SK-N-SH (cell line): Measurements from ENCODE around the gene HEXIM1. TPM values are rescaled to one million over a fixed set of nuclear protein-coding genes. Genes with fewer than 3 reads are reported as not detected.

Experiments used
- CTCF ChIA-PET: fragments of 300-600, 350-600 bp; formaldehyde crosslinking; extraction: SDS; loops from one replicate; lab custom pipeline; 2021; lab: Yijun Ruan, JAX
- POLR2A ChIA-PET: fragments of 350-600 bp; sonication (Branson Sonifier 250); formaldehyde crosslinking; extraction: SDS; loops from one replicate; lab custom pipeline; 2020; ENCODE audit warnings: antibody characterized with exemption, inconsistent platforms; lab: Yijun Ruan, JAX
- DNase-seq: peaks from one replicate; pipeline ENCODE4 v3.0.0; 2012
- H2AFZ ChIP-seq: fragments of 200-600 bp; sonication (generic); 2 replicates; pipeline ENCODE4 v1.8.1; 2016; ENCODE audit warnings: antibody characterized with exemption, mild to moderate bottlenecking, low read depth
- H3F3A ChIP-seq: fragments of 200-600 bp; sonication (generic); replicated peaks from 2 replicates; pipeline ENCODE3; 2016; ENCODE audit warnings: antibody characterized with exemption, mild to moderate bottlenecking; ENCODE audit not compliant: insufficient read depth
- H3K27ac ChIP-seq, 2 experiments: fragments of 200-500 bp in 1 of 2; fragments of 200-600 bp in 1 of 2; sonication (Bioruptor generic) in 1 of 2; sonication (generic), shearing (Covaris generic) in 1 of 2; 2 replicates each; pipeline versions ENCODE4 v1.5.1 to v1.6.1; 2014 to 2016; ENCODE audit warnings: low read depth in 2 of 2, inconsistent platforms in 1 of 2, low read length in 1 of 2, mild to moderate bottlenecking in 1 of 2, mixed read lengths in 1 of 2
- H3K27me3 ChIP-seq: fragments of 200-600 bp; sonication (generic), shearing (Covaris generic); 2 replicates; pipeline ENCODE4 v1.6.1; 2016; ENCODE audit warnings: mixed run types; ENCODE audit not compliant: insufficient read depth
- H3K36me3 ChIP-seq, 2 experiments: fragments of 200-500 bp in 1 of 2; fragments of 200-600 bp in 1 of 2; sonication (Bioruptor generic) in 1 of 2; sonication (generic) in 1 of 2; replicated peaks in 1 of 2; 2 replicates each; pipeline versions ENCODE3 to v1.5.1; 2014 to 2016; ENCODE audit warnings: low read length in 1 of 2, mild to moderate bottlenecking in 1 of 2; ENCODE audit not compliant: insufficient read depth in 2 of 2, control insufficient read depth in 1 of 2
- H3K4me1 ChIP-seq, 2 experiments: fragments of 200-500 bp in 1 of 2; fragments of 200-600 bp in 1 of 2; sonication (Bioruptor generic) in 1 of 2; sonication (generic), shearing (Covaris generic) in 1 of 2; 2 replicates each; pipeline versions ENCODE4 v1.5.1 to v1.6.1; 2014 to 2016; ENCODE audit warnings: low read depth in 1 of 2, low read length in 1 of 2, mixed run types in 1 of 2; ENCODE audit not compliant: insufficient read depth in 2 of 2, control insufficient read depth in 1 of 2
- H3K4me2 ChIP-seq: fragments of 200-600 bp; sonication (generic), shearing (Covaris generic); 2 replicates; pipeline ENCODE4 v1.6.1; 2017; ENCODE audit warnings: mixed run types
- H3K4me3 ChIP-seq, 2 experiments: fragments of 200-500 bp in 1 of 2; fragments of 200-600 bp in 1 of 2; sonication (Bioruptor generic) in 1 of 2; sonication (generic), shearing (Covaris generic) in 1 of 2; 2 replicates each; pipeline versions ENCODE4 v1.5.1 to v1.8.1; 2014 to 2016; ENCODE audit warnings: low read depth in 2 of 2, inconsistent platforms in 1 of 2, low read length in 1 of 2, mild to moderate bottlenecking in 1 of 2, mixed read lengths in 1 of 2, moderate library complexity in 1 of 2
- H3K79me2 ChIP-seq: fragments of 200-600 bp; sonication (generic); 2 replicates; pipeline ENCODE4 v1.8.1; 2017; ENCODE audit warnings: mild to moderate bottlenecking; ENCODE audit not compliant: insufficient read depth
- H3K9ac ChIP-seq: fragments of 200-600 bp; sonication (generic); 2 replicates; pipeline ENCODE4 v1.6.1; 2017; ENCODE audit warnings: mixed run types
- H3K9me2 ChIP-seq: fragments of 200-600 bp; sonication (generic); 2 replicates; pipeline ENCODE4 v1.6.1; 2017; ENCODE audit warnings: mixed run types
- H3K9me3 ChIP-seq: fragments of 200-600 bp; sonication (generic); 2 replicates; pipeline ENCODE4 v1.6.1; 2017; ENCODE audit warnings: mixed run types, mild to moderate bottlenecking, moderate library complexity
- H4K20me1 ChIP-seq: fragments of 200-600 bp; sonication (generic); 2 replicates; pipeline ENCODE4 v1.6.1; 2017; ENCODE audit warnings: mild to moderate bottlenecking, mixed run types; ENCODE audit not compliant: insufficient read depth
- EP300 ChIP-seq, 2 experiments: IDR thresholded peaks; 2 replicates each; pipeline versions ENCODE4 v1.4.0 to v1.6.1; 2012; ENCODE audit warnings: borderline replicate concordance in 1 of 2, low read depth in 1 of 2, low read length in 1 of 2
- FOSL2 ChIP-seq: IDR thresholded peaks from 2 replicates; pipeline ENCODE4 v1.4.0; 2012; ENCODE audit warnings: low read depth, mild to moderate bottlenecking, moderate library complexity, borderline replicate concordance
- FOXJ3 ChIP-seq: sonication (generic); formaldehyde crosslinking; IDR thresholded peaks from 2 replicates; pipeline ENCODE4 v1.5.1; 2020; ENCODE audit warnings: mild to moderate bottlenecking, missing genetic modification reagents
- FOXM1 ChIP-seq: IDR thresholded peaks from 2 replicates; pipeline ENCODE4 v1.4.0; 2012; ENCODE audit warnings: low read depth, mild to moderate bottlenecking
- GATA2 ChIP-seq: sonication (generic); formaldehyde crosslinking; IDR thresholded peaks from 2 replicates; pipeline ENCODE4 v1.5.0; 2020; ENCODE audit warnings: mild to moderate bottlenecking, missing genetic modification reagents
- MEF2A ChIP-seq: IDR thresholded peaks from 2 replicates; pipeline ENCODE4 v1.4.0; 2012; ENCODE audit warnings: low read depth, borderline replicate concordance
- MXI1 ChIP-seq: IDR thresholded peaks from 2 replicates; pipeline ENCODE4 v1.6.1; 2012; ENCODE audit warnings: mild to moderate bottlenecking, low read depth, low read length, improper control_type of control experiment
- NFIC ChIP-seq: IDR thresholded peaks from 2 replicates; pipeline ENCODE4 v1.4.0; 2012; ENCODE audit warnings: borderline replicate concordance
- NRF1 ChIP-seq: IDR thresholded peaks from 2 replicates; pipeline ENCODE4 v1.6.1; 2012; ENCODE audit warnings: low read depth, mild to moderate bottlenecking, low read length
- RAD21 ChIP-seq: IDR thresholded peaks from 2 replicates; pipeline ENCODE4 v1.6.1; 2012; ENCODE audit warnings: mild to moderate bottlenecking, low read length
- RFX5 ChIP-seq: IDR thresholded peaks from 2 replicates; pipeline ENCODE4 v1.6.1; 2012; ENCODE audit warnings: mild to moderate bottlenecking, improper control_type of control experiment, low read length
- RXRA ChIP-seq: IDR thresholded peaks from 2 replicates; pipeline ENCODE4 v1.4.0; 2012; ENCODE audit warnings: low read depth, mild to moderate bottlenecking, borderline replicate concordance
- SMC3 ChIP-seq: IDR thresholded peaks from 2 replicates; pipeline ENCODE4 v1.6.1; 2012; ENCODE audit warnings: low read depth, low read length, improper control_type of control experiment
- TCF12 ChIP-seq: IDR thresholded peaks from 2 replicates; pipeline ENCODE4 v1.4.0; 2012
- WGBS: methylation state at CpG from one replicate; pipeline ENCODE4 v1.1.6; 2017; ENCODE audit warnings: low lambda C conversion rate; 5-methylcytosine and 5-hydroxymethylcytosine counted together
- polyA plus RNA-seq, 3 experiments: library from polyadenylated mRNA; depleted of rRNA; stranded (reverse); fragments of >200 nt; gene quantifications; 2 replicates each; pipeline ENCODE4 v1.2.3, GENCODE V29; 2012
- TF ChIP-seq, protein P1 (sequence below): IDR thresholded peaks from 2 replicates; pipeline ENCODE4; 2012
- TF ChIP-seq, protein P2 (sequence below): fragments of 150-350 bp; IDR thresholded peaks from 2 replicates; pipeline ENCODE4 v1.6.1; 2016; ENCODE audit warnings: mild to moderate bottlenecking, low read depth, low read length
- TF ChIP-seq, protein P3 (sequence below): IDR thresholded peaks from 2 replicates; pipeline ENCODE4 v1.6.1; 2012; ENCODE audit warnings: mild to moderate bottlenecking, low read depth, low read length, moderate library complexity
- TF ChIP-seq, protein P4 (sequence below): IDR thresholded peaks from 2 replicates; pipeline ENCODE4 v1.4.0; 2012; ENCODE audit warnings: low read depth, borderline replicate concordance
- TF ChIP-seq, protein P5 (sequence below): IDR thresholded peaks from 2 replicates; pipeline ENCODE4 v1.4.0; 2012; ENCODE audit warnings: low read depth
- TF ChIP-seq, protein P6 (sequence below): fragments of 150-350 bp; IDR thresholded peaks from 2 replicates; pipeline ENCODE4 v1.6.1; 2017; ENCODE audit warnings: antibody characterized with exemption, low read length, low read depth, borderline replicate concordance

Gene HEXIM1
- polyA plus RNA-seq, 1 of the 3 experiments (the other 2 are of a cell fraction), result 20.7 TPM

DNA sequence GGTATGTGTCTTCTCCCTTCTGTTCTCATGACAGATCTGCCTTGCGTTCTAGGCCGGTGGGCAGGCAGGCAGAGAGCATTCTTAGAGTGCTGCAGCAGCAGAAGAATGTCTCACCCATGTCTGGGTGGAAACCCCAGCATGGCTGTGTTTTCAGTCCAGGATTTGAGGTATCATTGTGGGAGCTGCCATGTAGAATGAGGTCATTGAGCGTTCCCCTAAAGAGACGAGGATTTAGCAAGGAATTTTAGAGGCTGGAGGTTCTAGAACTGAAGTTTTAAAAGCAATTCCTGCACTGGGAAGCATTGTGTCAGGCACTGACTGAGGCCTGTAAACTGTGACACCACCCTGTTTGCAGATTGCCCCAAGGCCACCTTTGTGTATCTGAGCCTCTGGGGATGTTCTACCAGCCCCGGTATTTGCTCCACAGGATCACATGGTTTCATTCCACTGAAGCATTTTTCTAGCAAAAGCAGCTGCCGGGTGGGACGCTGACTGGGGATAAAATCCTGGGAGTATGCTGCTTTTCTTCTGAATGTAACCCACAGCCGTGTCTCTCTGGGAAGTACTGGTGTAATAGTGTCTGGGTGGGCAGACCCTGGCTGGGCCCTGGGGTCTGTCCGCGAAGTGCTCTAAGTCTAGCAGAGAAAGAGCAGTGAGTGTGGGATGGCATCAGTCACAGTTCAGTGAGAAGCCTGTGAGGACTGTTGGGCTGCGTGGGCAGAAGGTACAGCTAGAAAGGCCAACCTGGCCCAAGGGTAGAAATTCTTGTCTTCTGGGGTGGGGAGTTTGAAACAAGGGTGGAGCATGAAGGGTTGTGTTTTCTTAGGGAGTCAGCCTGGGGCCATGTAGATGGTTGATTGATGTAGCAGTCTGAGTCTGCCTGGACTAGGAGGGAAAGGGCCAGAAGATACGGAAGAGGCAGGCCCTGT is 46.1 kb upstream of the HEXIM1 start:
- Histone ChIP-seq H3K9me3 (no peaks in the 10 kb centered on the region), H3K27me3 (no peaks in the 10 kb centered on the region), H3K36me3 (peaks cover 41 to 78% of the 10 kb centered on the region in 2 experiments), H3K79me2 (peaks cover 5% of the 10 kb centered on the region; the same call in 1 of the 2 replicates), H3K27ac (no peak overlapping the region), H4K20me1 (no peaks in the 10 kb centered on the region), H3K9me2 (no peaks in the 10 kb centered on the region), H3K4me2 (no peak overlapping the region), H3K4me3 (no peak overlapping the region), H3K9ac (no peak overlapping the region), H2AFZ (no peak overlapping the region), H3K4me1 (no peaks in the 10 kb centered on the region), H3F3A (no peaks in the 10 kb centered on the region)
- TF ChIP-seq FOXM1, result no peak
- TF ChIP-seq, protein P1, sequence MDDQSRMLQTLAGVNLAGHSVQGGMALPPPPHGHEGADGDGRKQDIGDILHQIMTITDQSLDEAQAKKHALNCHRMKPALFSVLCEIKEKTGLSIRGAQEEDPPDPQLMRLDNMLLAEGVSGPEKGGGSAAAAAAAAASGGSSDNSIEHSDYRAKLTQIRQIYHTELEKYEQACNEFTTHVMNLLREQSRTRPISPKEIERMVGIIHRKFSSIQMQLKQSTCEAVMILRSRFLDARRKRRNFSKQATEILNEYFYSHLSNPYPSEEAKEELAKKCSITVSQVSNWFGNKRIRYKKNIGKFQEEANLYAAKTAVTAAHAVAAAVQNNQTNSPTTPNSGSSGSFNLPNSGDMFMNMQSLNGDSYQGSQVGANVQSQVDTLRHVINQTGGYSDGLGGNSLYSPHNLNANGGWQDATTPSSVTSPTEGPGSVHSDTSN, result no peak
- no peak for TF ChIP-seq EP300 (IDR thresholded peaks at IDR 0.05; ENCODE audit: borderline replicate concordance in 1 of 2, low read depth in 1 of 2, low read length in 1 of 2)
- TF ChIP-seq, protein P2, sequence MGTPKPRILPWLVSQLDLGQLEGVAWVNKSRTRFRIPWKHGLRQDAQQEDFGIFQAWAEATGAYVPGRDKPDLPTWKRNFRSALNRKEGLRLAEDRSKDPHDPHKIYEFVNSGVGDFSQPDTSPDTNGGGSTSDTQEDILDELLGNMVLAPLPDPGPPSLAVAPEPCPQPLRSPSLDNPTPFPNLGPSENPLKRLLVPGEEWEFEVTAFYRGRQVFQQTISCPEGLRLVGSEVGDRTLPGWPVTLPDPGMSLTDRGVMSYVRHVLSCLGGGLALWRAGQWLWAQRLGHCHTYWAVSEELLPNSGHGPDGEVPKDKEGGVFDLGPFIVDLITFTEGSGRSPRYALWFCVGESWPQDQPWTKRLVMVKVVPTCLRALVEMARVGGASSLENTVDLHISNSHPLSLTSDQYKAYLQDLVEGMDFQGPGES, result no peak
- TF ChIP-seq RAD21, result no peak
- no peak for TF ChIP-seq RFX5
- TF ChIP-seq RXRA, result no peak
- TF ChIP-seq FOSL2, result no peak
- TF ChIP-seq, protein P3, sequence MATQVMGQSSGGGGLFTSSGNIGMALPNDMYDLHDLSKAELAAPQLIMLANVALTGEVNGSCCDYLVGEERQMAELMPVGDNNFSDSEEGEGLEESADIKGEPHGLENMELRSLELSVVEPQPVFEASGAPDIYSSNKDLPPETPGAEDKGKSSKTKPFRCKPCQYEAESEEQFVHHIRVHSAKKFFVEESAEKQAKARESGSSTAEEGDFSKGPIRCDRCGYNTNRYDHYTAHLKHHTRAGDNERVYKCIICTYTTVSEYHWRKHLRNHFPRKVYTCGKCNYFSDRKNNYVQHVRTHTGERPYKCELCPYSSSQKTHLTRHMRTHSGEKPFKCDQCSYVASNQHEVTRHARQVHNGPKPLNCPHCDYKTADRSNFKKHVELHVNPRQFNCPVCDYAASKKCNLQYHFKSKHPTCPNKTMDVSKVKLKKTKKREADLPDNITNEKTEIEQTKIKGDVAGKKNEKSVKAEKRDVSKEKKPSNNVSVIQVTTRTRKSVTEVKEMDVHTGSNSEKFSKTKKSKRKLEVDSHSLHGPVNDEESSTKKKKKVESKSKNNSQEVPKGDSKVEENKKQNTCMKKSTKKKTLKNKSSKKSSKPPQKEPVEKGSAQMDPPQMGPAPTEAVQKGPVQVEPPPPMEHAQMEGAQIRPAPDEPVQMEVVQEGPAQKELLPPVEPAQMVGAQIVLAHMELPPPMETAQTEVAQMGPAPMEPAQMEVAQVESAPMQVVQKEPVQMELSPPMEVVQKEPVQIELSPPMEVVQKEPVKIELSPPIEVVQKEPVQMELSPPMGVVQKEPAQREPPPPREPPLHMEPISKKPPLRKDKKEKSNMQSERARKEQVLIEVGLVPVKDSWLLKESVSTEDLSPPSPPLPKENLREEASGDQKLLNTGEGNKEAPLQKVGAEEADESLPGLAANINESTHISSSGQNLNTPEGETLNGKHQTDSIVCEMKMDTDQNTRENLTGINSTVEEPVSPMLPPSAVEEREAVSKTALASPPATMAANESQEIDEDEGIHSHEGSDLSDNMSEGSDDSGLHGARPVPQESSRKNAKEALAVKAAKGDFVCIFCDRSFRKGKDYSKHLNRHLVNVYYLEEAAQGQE, result no peak
- TF ChIP-seq MEF2A, result no peak
- TF ChIP-seq, protein P4, sequence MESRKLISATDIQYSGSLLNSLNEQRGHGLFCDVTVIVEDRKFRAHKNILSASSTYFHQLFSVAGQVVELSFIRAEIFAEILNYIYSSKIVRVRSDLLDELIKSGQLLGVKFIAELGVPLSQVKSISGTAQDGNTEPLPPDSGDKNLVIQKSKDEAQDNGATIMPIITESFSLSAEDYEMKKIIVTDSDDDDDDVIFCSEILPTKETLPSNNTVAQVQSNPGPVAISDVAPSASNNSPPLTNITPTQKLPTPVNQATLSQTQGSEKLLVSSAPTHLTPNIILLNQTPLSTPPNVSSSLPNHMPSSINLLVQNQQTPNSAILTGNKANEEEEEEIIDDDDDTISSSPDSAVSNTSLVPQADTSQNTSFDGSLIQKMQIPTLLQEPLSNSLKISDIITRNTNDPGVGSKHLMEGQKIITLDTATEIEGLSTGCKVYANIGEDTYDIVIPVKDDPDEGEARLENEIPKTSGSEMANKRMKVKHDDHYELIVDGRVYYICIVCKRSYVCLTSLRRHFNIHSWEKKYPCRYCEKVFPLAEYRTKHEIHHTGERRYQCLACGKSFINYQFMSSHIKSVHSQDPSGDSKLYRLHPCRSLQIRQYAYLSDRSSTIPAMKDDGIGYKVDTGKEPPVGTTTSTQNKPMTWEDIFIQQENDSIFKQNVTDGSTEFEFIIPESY, result no peak
- no peak for TF ChIP-seq MXI1
- TF ChIP-seq, protein P5, sequence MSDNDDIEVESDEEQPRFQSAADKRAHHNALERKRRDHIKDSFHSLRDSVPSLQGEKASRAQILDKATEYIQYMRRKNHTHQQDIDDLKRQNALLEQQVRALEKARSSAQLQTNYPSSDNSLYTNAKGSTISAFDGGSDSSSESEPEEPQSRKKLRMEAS, result no peak
- TF ChIP-seq GATA2 (CRISPR knock-in tag), result no peak
- TF ChIP-seq NRF1, result no peak
- no peak for TF ChIP-seq TCF12
- TF ChIP-seq NFIC, result no peak
- TF ChIP-seq, protein P6, sequence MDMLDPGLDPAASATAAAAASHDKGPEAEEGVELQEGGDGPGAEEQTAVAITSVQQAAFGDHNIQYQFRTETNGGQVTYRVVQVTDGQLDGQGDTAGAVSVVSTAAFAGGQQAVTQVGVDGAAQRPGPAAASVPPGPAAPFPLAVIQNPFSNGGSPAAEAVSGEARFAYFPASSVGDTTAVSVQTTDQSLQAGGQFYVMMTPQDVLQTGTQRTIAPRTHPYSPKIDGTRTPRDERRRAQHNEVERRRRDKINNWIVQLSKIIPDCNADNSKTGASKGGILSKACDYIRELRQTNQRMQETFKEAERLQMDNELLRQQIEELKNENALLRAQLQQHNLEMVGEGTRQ, result no peak
- TF ChIP-seq FOXJ3 (CRISPR knock-in tag), result no peak
- no peak for TF ChIP-seq SMC3
- CTCF ChIA-PET, result interaction anchor here (0.7 to 5.5 kb wide), 5 partner anchors 30 to 96 kb away, joined by 3 to 33 read pairs (median 5); partner anchors contain the start of genes ACBD4 and PLCD3
- DNase-seq, result no peak
- POLR2A ChIA-PET, result no interaction called here
- 96% methylated on average over 12 of the region's 12 CpGs for WGBS
